ENCODE results near the gene FAM90A1. TPM values are rescaled to one million over a fixed set of nuclear protein-coding genes. Genes with fewer than 3 reads are reported as not detected.
"Not testable (repeated sequence)": the region's sequence is repeated elsewhere in the genome, so short reads cannot be mapped to it uniquely, and the experiment has no call there.

FAM90A1 gene
- total RNA-seq, 1 donor from 2014 or later: 0.52 TPM

- not testable (repeated sequence) for H3K27me3 ChIP-seq (ENCODE audit: control insufficient read depth in 3 of 3, insufficient read depth in 3 of 3, low read length in 3 of 3); H3K27ac ChIP-seq (ENCODE audit: low read depth, low read length); H3K4me1 ChIP-seq (ENCODE audit: control insufficient read depth in 3 of 3, insufficient read depth in 3 of 3, low read length in 3 of 3); H3K9me3 ChIP-seq (ENCODE audit: control insufficient read depth in 3 of 3, low read length in 3 of 3); H3K36me3 ChIP-seq (ENCODE audit: control insufficient read depth in 3 of 3, insufficient read depth in 3 of 3, low read length in 3 of 3)
- H3K4me3 ChIP-seq (ENCODE audit: low read length in 3 of 3): peak overlapping the region; percentile 62 to 69 (median 64)
- H3K9ac ChIP-seq (ENCODE audit: low read depth in 1 of 3, low read length in 3 of 3): peak overlapping the region; percentile 43 to 66 (median 62)
Measured at GRCh38 chr12:8179989-8180585, 47.3 kb downstream of the FAM90A1 start.

GRCh38 chr12:8172911-8173310 lies 54.5 kb downstream of the FAM90A1 start:
- not testable (repeated sequence) for H3K27me3 ChIP-seq (ENCODE audit: control insufficient read depth in 3 of 3, insufficient read depth in 3 of 3, low read length in 3 of 3); H3K27ac ChIP-seq (ENCODE audit: low read depth, low read length); H3K9ac ChIP-seq (ENCODE audit: low read depth in 1 of 3, low read length in 3 of 3); H3K4me1 ChIP-seq (ENCODE audit: control insufficient read depth in 3 of 3, insufficient read depth in 3 of 3, low read length in 3 of 3); H3K4me3 ChIP-seq (ENCODE audit: low read length in 3 of 3); H3K36me3 ChIP-seq (ENCODE audit: control insufficient read depth in 3 of 3, insufficient read depth in 3 of 3, low read length in 3 of 3); H3K9me3 ChIP-seq (ENCODE audit: control insufficient read depth in 3 of 3, low read length in 3 of 3)

Other genes with a start within 250 kb of the FAM90A1 start
- gene FOXJ2, start 194.9 kb downstream of the FAM90A1 start, total RNA-seq: 9.4 TPM
- 7.8 TPM for gene C3AR1, start 161.3 kb downstream of the FAM90A1 start, total RNA-seq
- gene NECAP1, start 145.3 kb downstream of the FAM90A1 start, total RNA-seq: 25.1 TPM
- not detected for gene CLEC4A, start 104.0 kb downstream of the FAM90A1 start, total RNA-seq
- not detected for gene ZNF705A, start 70.6 kb downstream of the FAM90A1 start, total RNA-seq
- under 0.01 TPM for gene CLEC6A, start 228.3 kb upstream of the FAM90A1 start, total RNA-seq

Data from skeletal muscle tissue (tissue), 4 donors.